HepG2 (cell line): Measurements from ENCODE around the gene MAN1A1. TPM values are rescaled to one million over a fixed set of nuclear protein-coding genes. Genes with fewer than 3 reads are reported as not detected.

Source experiments
- AKAP8 ChIP-seq: sonication (generic); formaldehyde crosslinking; IDR thresholded peaks from 2 replicates; pipeline ENCODE4 v1.5.1; 2020; ENCODE audit warnings: mild to moderate bottlenecking, missing genetic modification reagents
- ARID2 ChIP-seq: sonication (generic); formaldehyde crosslinking; IDR thresholded peaks from 2 replicates; pipeline ENCODE4 v1.8.1; 2022; ENCODE audit warnings: mild to moderate bottlenecking, missing genetic modification reagents, borderline replicate concordance
- CSRNP1 ChIP-seq: sonication (generic); formaldehyde crosslinking; IDR thresholded peaks from 2 replicates; pipeline ENCODE4 v1.8.1; 2023; ENCODE audit warnings: mild to moderate bottlenecking, missing genetic modification reagents
- E2F2 ChIP-seq: sonication (generic); formaldehyde crosslinking; IDR thresholded peaks from 2 replicates; pipeline ENCODE4 v1.4.0; 2020; ENCODE audit warnings: missing genetic modification reagents, borderline replicate concordance
- GABPB1 ChIP-seq: IDR thresholded peaks from 2 replicates; pipeline ENCODE4 v1.6.1; 2016; ENCODE audit warnings: mild to moderate bottlenecking, missing genetic modification reagents, moderate library complexity, missing compliant biosample characterization
- GLI4 ChIP-seq: sonication (generic); formaldehyde crosslinking; IDR thresholded peaks from 2 replicates; pipeline ENCODE4 v1.5.1; 2020; ENCODE audit warnings: missing genetic modification reagents, mild to moderate bottlenecking, moderate library complexity, borderline replicate concordance
- JUN ChIP-seq: sonication (generic); formaldehyde crosslinking; IDR thresholded peaks from 2 replicates; pipeline ENCODE4 v1.4.0; 2020; ENCODE audit warnings: mild to moderate bottlenecking, missing genetic modification reagents
- JUND ChIP-seq: sonication (generic); formaldehyde crosslinking; IDR thresholded peaks from 2 replicates; pipeline ENCODE4 v1.8.0; 2022; ENCODE audit warnings: mild to moderate bottlenecking, missing genetic modification reagents
- MEIS1 ChIP-seq: sonication (generic); formaldehyde crosslinking; IDR thresholded peaks from 2 replicates; pipeline ENCODE4 v1.9.0; 2021; ENCODE audit warnings: mild to moderate bottlenecking, missing genetic modification reagents, moderate library complexity, borderline replicate concordance
- RFXAP ChIP-seq: sonication (generic); formaldehyde crosslinking; IDR thresholded peaks from 2 replicates; pipeline ENCODE4 v1.4.0; 2020; ENCODE audit warnings: missing genetic modification reagents, borderline replicate concordance
- TBX2 ChIP-seq: sonication (generic); formaldehyde crosslinking; IDR thresholded peaks from 2 replicates; pipeline ENCODE4 v1.5.0; 2020; ENCODE audit warnings: missing genetic modification reagents, mild to moderate bottlenecking, borderline replicate concordance
- ZMYM4 ChIP-seq: sonication (generic); formaldehyde crosslinking; IDR thresholded peaks from 2 replicates; pipeline ENCODE4 v1.8.1; 2023; ENCODE audit warnings: mild to moderate bottlenecking, missing genetic modification reagents
- ZNF205 ChIP-seq: IDR thresholded peaks from 2 replicates; pipeline ENCODE4 v1.6.1; 2018; ENCODE audit warnings: missing biosample characterization, missing genetic modification reagents
- ZNF451 ChIP-seq: sonication (generic); formaldehyde crosslinking; IDR thresholded peaks from 2 replicates; pipeline ENCODE4 v1.5.0; 2020; ENCODE audit warnings: mild to moderate bottlenecking, missing genetic modification reagents
- ZNF468 ChIP-seq: sonication (generic); formaldehyde crosslinking; IDR thresholded peaks from 2 replicates; pipeline ENCODE4 v1.8.0; 2022; ENCODE audit warnings: mild to moderate bottlenecking, moderate library complexity, missing genetic modification reagents
- ZNF512B ChIP-seq: sonication (generic); formaldehyde crosslinking; IDR thresholded peaks from 2 replicates; pipeline ENCODE4 v1.5.1; 2020; ENCODE audit warnings: missing genetic modification reagents, mild to moderate bottlenecking, borderline replicate concordance
- ZNF530 ChIP-seq: sonication (generic); formaldehyde crosslinking; IDR thresholded peaks from 2 replicates; pipeline ENCODE4 v1.5.0; 2020; ENCODE audit warnings: low read depth, mild to moderate bottlenecking, missing genetic modification reagents
- ZNF570 ChIP-seq: sonication (generic); formaldehyde crosslinking; IDR thresholded peaks from 2 replicates; pipeline ENCODE4 v1.4.0; 2020; ENCODE audit warnings: mild to moderate bottlenecking, missing genetic modification reagents, borderline replicate concordance
- ZNF770 ChIP-seq: sonication (generic); formaldehyde crosslinking; IDR thresholded peaks from 2 replicates; pipeline ENCODE4 v1.5.0; 2020; ENCODE audit warnings: mild to moderate bottlenecking, missing genetic modification reagents
- polyA plus RNA-seq, 8 experiments: library from polyadenylated mRNA; depleted of rRNA in 3 of 8; stranded (reverse) in 7 of 8; unstranded in 1 of 8; fragments of >200 nt; fragmentation: Illumina TruSeq in 4 of 8; extraction: Trizol in 4 of 8; gene quantifications; 2 replicates each; pipeline versions ENCODE4 v1.2.1 to v1.2.3, GENCODE V29; 2011 to 2016; ENCODE audit warnings: low read depth in 4 of 8, missing spikeins in 1 of 8, mixed read lengths in 1 of 8; ENCODE audit not compliant: insufficient read depth in 1 of 8
- total RNA-seq, 5 experiments: library from RNA; depleted of rRNA; stranded (reverse); fragments of >200 nt; fragmentation: Illumina TruSeq; extraction: Trizol; gene quantifications; 2 replicates each; pipeline ENCODE4 v1.2.3, GENCODE V29; 2016; ENCODE audit warnings: low read depth in 1 of 5

MAN1A1 gene
- total and polyA plus RNA-seq, 2 of the 13 experiments (the other 11 are each of a cell fraction or from before 2014, with no cell fraction given) = 156 to 236 TPM

GRCh38 chr6:119348096-119348747, 1.3 kb downstream of the MAN1A1 start (continued):
- TF ChIP-seq GABPB1 (CRISPR knock-in tag) = peak; percentile 50; the same call in 1 of the 2 replicates
- no peak for TF ChIP-seq AKAP8 (CRISPR knock-in tag)
- 0 out of 2 replicates have a peak, but pooled peaks have one; percentile 42 for TF ChIP-seq ZNF512B (CRISPR knock-in tag)
- no peak for TF ChIP-seq ARID2 (CRISPR knock-in tag)
- 0 out of 2 replicates have a peak, but pooled peaks have one; percentile 34 for TF ChIP-seq E2F2 (CRISPR knock-in tag)
- no peak for TF ChIP-seq JUND (CRISPR knock-in tag)
- peak; percentile 67 for TF ChIP-seq ZMYM4
- peak; percentile 35; the same call in 1 of the 2 replicates for TF ChIP-seq ZNF451 (CRISPR knock-in tag)
- no peak for TF ChIP-seq ZNF570 (CRISPR knock-in tag)
- no peak for TF ChIP-seq JUN (CRISPR knock-in tag)
- no peak for TF ChIP-seq ZNF530 (CRISPR knock-in tag)
- TF ChIP-seq TBX2 (CRISPR knock-in tag) = no peak; the same call in none of the 2 replicates
- TF ChIP-seq ZNF205 = no peak; the same call in 1 of the 2 replicates
- TF ChIP-seq MEIS1 (CRISPR knock-in tag) = 0 out of 2 replicates have a peak, but pooled peaks have one; percentile 68
- TF ChIP-seq GLI4 = no peak
- TF ChIP-seq RFXAP (CRISPR knock-in tag) = no peak
- no peak for TF ChIP-seq ZNF468 (CRISPR knock-in tag)
- TF ChIP-seq CSRNP1 (CRISPR knock-in tag) = no peak
- no peak for TF ChIP-seq ZNF770 (CRISPR knock-in tag)
